Measurements from ENCODE around the gene COL15A1.
"Not testable (repeated sequence)": the region's sequence is repeated elsewhere in the genome, so short reads cannot be mapped to it uniquely, and the experiment has no call there.

Gene COL15A1

GRCh38 chr9:98907055-98907454, 36.7 kb upstream of the COL15A1 start:
- H3K36me3 Mint-ChIP-seq (ENCODE audit: insufficient read depth): no peaks in the 10 kb centered on the region

GRCh38 chr9:98908897-98909634, 34.6 kb upstream of the COL15A1 start:
- DNase-seq (no peak), ATAC-seq (replicated peaks) (no peak)
- peaks cover 27 to 49% of the 10 kb centered on the region in 2 donors for H3K27me3 Mint-ChIP-seq
- H3K4me1 Mint-ChIP-seq (ENCODE audit: low read depth in 2 of 2): no peaks in the 10 kb centered on the region
- H3K9me3 Mint-ChIP-seq: no peaks in the 10 kb centered on the region
- no peaks in the 10 kb centered on the region for H3K36me3 Mint-ChIP-seq (ENCODE audit: insufficient read depth)
- H3K4me3 Mint-ChIP-seq: no peak overlapping the region
- no peak overlapping the region for H3K27ac Mint-ChIP-seq

More at GRCh38 chr9:98907055-98907454, 36.7 kb upstream of the COL15A1 start:
- H3K4me3 Mint-ChIP-seq: no peak overlapping the region
- no peak for ATAC-seq (replicated peaks)
- DNase-seq: no peak
- H3K9me3 Mint-ChIP-seq: no peaks in the 10 kb centered on the region
- H3K27me3 Mint-ChIP-seq: peaks cover 33 to 58% of the 10 kb centered on the region in 2 donors
- no peak overlapping the region for H3K27ac Mint-ChIP-seq
- no peaks in the 10 kb centered on the region for H3K4me1 Mint-ChIP-seq (ENCODE audit: low read depth in 2 of 2)

GRCh38 chr9:98909935-98910334, 33.8 kb upstream of the COL15A1 start:
- Mint-ChIP-seq H3K27ac (no peak overlapping the region), H3K27me3 (peaks cover 27 to 46% of the 10 kb centered on the region in 2 donors), H3K9me3 (no peaks in the 10 kb centered on the region), H3K4me3 (no peak overlapping the region), H3K4me1 (ENCODE audit: low read depth in 2 of 2) (no peaks in the 10 kb centered on the region), H3K36me3 (ENCODE audit: insufficient read depth) (no peaks in the 10 kb centered on the region)
- DNase-seq (no peak), ATAC-seq (replicated peaks) (no peak)

- Mint-ChIP-seq H3K4me3 (no peak overlapping the region), H3K27me3 (peaks cover 21 to 44% of the 10 kb centered on the region in 2 donors), H3K36me3 (ENCODE audit: insufficient read depth) (no peaks in the 10 kb centered on the region), H3K9me3 (no peaks in the 10 kb centered on the region), H3K27ac (no peak overlapping the region), H3K4me1 (ENCODE audit: low read depth in 2 of 2) (no peaks in the 10 kb centered on the region)
- DNase-seq (no peak), ATAC-seq (replicated peaks) (no peak)
These were observed 32.7 kb upstream of the COL15A1 start for GRCh38 chr9:98911042-98911441.

GRCh38 chr9:98911738-98912137, 32.0 kb upstream of the COL15A1 start:
- not testable (repeated sequence) for H3K36me3 Mint-ChIP-seq (ENCODE audit: insufficient read depth); H3K9me3 Mint-ChIP-seq; H3K4me3 Mint-ChIP-seq; DNase-seq; H3K27ac Mint-ChIP-seq; ATAC-seq (replicated peaks); H3K4me1 Mint-ChIP-seq (ENCODE audit: low read depth in 2 of 2)
- H3K27me3 Mint-ChIP-seq: peaks cover 15 to 38% of the 10 kb centered on the region in 2 donors

- Mint-ChIP-seq H3K27ac (no peak overlapping the region), H3K9me3 (no peaks in the 10 kb centered on the region), H3K4me1 (ENCODE audit: low read depth in 2 of 2) (no peaks in the 10 kb centered on the region), H3K4me3 (no peak overlapping the region), H3K27me3 (peaks cover 15 to 35% of the 10 kb centered on the region in 2 donors), H3K36me3 (ENCODE audit: insufficient read depth) (no peaks in the 10 kb centered on the region)
- DNase-seq (no peak), ATAC-seq (replicated peaks) (no peak)
These were observed 31.3 kb upstream of the COL15A1 start for GRCh38 chr9:98912450-98912849.

- H3K4me1 Mint-ChIP-seq (ENCODE audit: low read depth in 2 of 2): no peaks in the 10 kb centered on the region
- ATAC-seq (replicated peaks) (no peak), DNase-seq (no peak)
- no peak overlapping the region for H3K27ac Mint-ChIP-seq
- H3K27me3 Mint-ChIP-seq: peaks cover 15 to 35% of the 10 kb centered on the region in 2 donors
- no peaks in the 10 kb centered on the region for H3K9me3 Mint-ChIP-seq
- no peaks in the 10 kb centered on the region for H3K36me3 Mint-ChIP-seq (ENCODE audit: insufficient read depth)
- H3K4me3 Mint-ChIP-seq: no peak overlapping the region
These were observed 30.7 kb upstream of the COL15A1 start for GRCh38 chr9:98913044-98913443.

GRCh38 chr9:98913705-98914104, 30.0 kb upstream of the COL15A1 start:
- Mint-ChIP-seq H3K27me3 (peaks cover 15 to 35% of the 10 kb centered on the region in 2 donors), H3K4me3 (no peak overlapping the region), H3K4me1 (ENCODE audit: low read depth in 2 of 2) (no peaks in the 10 kb centered on the region), H3K36me3 (ENCODE audit: insufficient read depth) (no peaks in the 10 kb centered on the region), H3K27ac (no peak overlapping the region), H3K9me3 (no peaks in the 10 kb centered on the region)
- ATAC-seq (replicated peaks) (no peak), DNase-seq (no peak)

- no peaks in the 10 kb centered on the region for H3K36me3 Mint-ChIP-seq (ENCODE audit: insufficient read depth)
- H3K4me3 Mint-ChIP-seq: no peak overlapping the region
These were observed 28.1 kb upstream of the COL15A1 start for GRCh38 chr9:98915599-98915998.

GRCh38 chr9:98916660-98917059, 27.0 kb upstream of the COL15A1 start:
- H3K4me1 Mint-ChIP-seq (ENCODE audit: low read depth in 2 of 2): no peaks in the 10 kb centered on the region
- no peak overlapping the region for H3K4me3 Mint-ChIP-seq
- H3K27ac Mint-ChIP-seq: no peak overlapping the region
- H3K9me3 Mint-ChIP-seq: no peaks in the 10 kb centered on the region
- H3K36me3 Mint-ChIP-seq (ENCODE audit: insufficient read depth): no peaks in the 10 kb centered on the region
- DNase-seq (no peak), ATAC-seq (replicated peaks) (no peak)
- H3K27me3 Mint-ChIP-seq: peaks cover 14 to 27% of the 10 kb centered on the region in 2 donors

More at GRCh38 chr9:98915599-98915998, 28.1 kb upstream of the COL15A1 start:
- H3K9me3 Mint-ChIP-seq: no peaks in the 10 kb centered on the region
- no peaks in the 10 kb centered on the region for H3K4me1 Mint-ChIP-seq (ENCODE audit: low read depth in 2 of 2)
- DNase-seq (no peak), ATAC-seq (replicated peaks) (no peak)
- peaks cover 15 to 35% of the 10 kb centered on the region in 2 donors for H3K27me3 Mint-ChIP-seq
- no peak overlapping the region for H3K27ac Mint-ChIP-seq

- DNase-seq (no peak), ATAC-seq (replicated peaks) (no peak)
- Mint-ChIP-seq H3K4me3 (no peak overlapping the region), H3K27me3 (peaks cover 6 to 15% of the 10 kb centered on the region in 2 donors), H3K9me3 (no peaks in the 10 kb centered on the region), H3K27ac (no peak overlapping the region), H3K36me3 (ENCODE audit: insufficient read depth) (no peaks in the 10 kb centered on the region), H3K4me1 (ENCODE audit: low read depth in 2 of 2) (no peaks in the 10 kb centered on the region)
These were observed 25.8 kb upstream of the COL15A1 start for GRCh38 chr9:98917746-98918487.

GRCh38 chr9:98921732-98922131, 22.0 kb upstream of the COL15A1 start:
- ATAC-seq (replicated peaks) (no peak), DNase-seq (no peak)
- Mint-ChIP-seq H3K36me3 (ENCODE audit: insufficient read depth) (peaks cover 2% of the 10 kb centered on the region), H3K27ac (no peak overlapping the region), H3K27me3 (peaks cover 25 to 27% of the 10 kb centered on the region in 2 donors), H3K9me3 (no peaks in the 10 kb centered on the region), H3K4me3 (no peak overlapping the region), H3K4me1 (ENCODE audit: low read depth in 2 of 2) (peaks cover 0 to 2% of the 10 kb centered on the region in 2 donors)

GRCh38 chr9:98922721-98923435, 20.8 kb upstream of the COL15A1 start:
- no peak for DNase-seq
- Mint-ChIP-seq H3K27ac (no peak overlapping the region), H3K4me1 (ENCODE audit: low read depth in 2 of 2) (peaks cover 0 to 2% of the 10 kb centered on the region in 2 donors), H3K9me3 (no peaks in the 10 kb centered on the region), H3K27me3 (peaks cover 25 to 35% of the 10 kb centered on the region in 2 donors), H3K36me3 (ENCODE audit: insufficient read depth) (peaks cover 2% of the 10 kb centered on the region), H3K4me3 (no peak overlapping the region)
- ATAC-seq (replicated peaks): no peak

Measured in effector memory CD8-positive, alpha-beta T cell (primary cell).